Activated CD4-positive, CD25-positive, alpha-beta regulatory T cell (primary cell): ENCODE results near the gene STK17A.
"Not testable (repeated sequence)": the region's sequence is repeated elsewhere in the genome, so short reads cannot be mapped to it uniquely, and the experiment has no call there.

Experiments used
- DNase-seq, 4 experiments: peaks; one replicate each; lab custom pipeline; 2025; lab: John Stamatoyannopoulos, UW

Gene STK17A

GRCh38 chr7:43568529-43568928 lies 14.4 kb upstream of the STK17A start:
- no peak for DNase-seq

GRCh38 chr7:43569424-43569823 lies 13.5 kb upstream of the STK17A start:
- DNase-seq = no peak

GRCh38 chr7:43570688-43571365 lies 12.1 kb upstream of the STK17A start:
- DNase-seq = no peak

- DNase-seq = no peak
Observed at GRCh38 chr7:43572516-43573049, 10.3 kb upstream of the STK17A start.

GRCh38 chr7:43573832-43574231 lies 9.1 kb upstream of the STK17A start:
- not testable (repeated sequence) for DNase-seq

- no peak for DNase-seq
Observed at GRCh38 chr7:43575506-43575905, 7.4 kb upstream of the STK17A start.

GRCh38 chr7:43576241-43576640 lies 6.7 kb upstream of the STK17A start:
- no peak for DNase-seq

GRCh38 chr7:43577485-43577951 lies 5.4 kb upstream of the STK17A start:
- no peak for DNase-seq

GRCh38 chr7:43583424-43584194 lies 701 bp downstream of the STK17A start:
- peak; percentile 32 to 52 (median 48) for DNase-seq

GRCh38 chr7:43584195-43584586 lies 1.3 kb downstream of the STK17A start:
- DNase-seq = no peak

- not testable (repeated sequence) for DNase-seq
Observed at GRCh38 chr7:43584733-43585132, 1.8 kb downstream of the STK17A start.

- DNase-seq = no peak
Observed at GRCh38 chr7:43585562-43585961, 2.7 kb downstream of the STK17A start.

- DNase-seq = no peak
Observed at GRCh38 chr7:43586251-43586900, 3.5 kb downstream of the STK17A start.

- no peak for DNase-seq
Observed at GRCh38 chr7:43588477-43589132, 5.7 kb downstream of the STK17A start.

GRCh38 chr7:43589133-43589478 lies 6.2 kb downstream of the STK17A start:
- no peak for DNase-seq

- DNase-seq = no peak
Observed at GRCh38 chr7:43589728-43590127, 6.8 kb downstream of the STK17A start.

GRCh38 chr7:43590862-43591557 lies 8.1 kb downstream of the STK17A start:
- no peak for DNase-seq

- DNase-seq = no peak
Observed at GRCh38 chr7:43591558-43592180, 8.8 kb downstream of the STK17A start.

- no peak for DNase-seq
Observed at GRCh38 chr7:43592326-43592725, 9.4 kb downstream of the STK17A start.

GRCh38 chr7:43593010-43593409 lies 10.1 kb downstream of the STK17A start:
- no peak for DNase-seq

GRCh38 chr7:43594020-43594419 lies 11.1 kb downstream of the STK17A start:
- DNase-seq = no peak
